DMS79 (cell line): ENCODE measurements around the gene SDCCAG8.

ENCODE experiments used
- DNase-seq: peaks from one replicate; lab custom pipeline; 2025; lab: John Stamatoyannopoulos, UW

The SDCCAG8 gene

DNA sequence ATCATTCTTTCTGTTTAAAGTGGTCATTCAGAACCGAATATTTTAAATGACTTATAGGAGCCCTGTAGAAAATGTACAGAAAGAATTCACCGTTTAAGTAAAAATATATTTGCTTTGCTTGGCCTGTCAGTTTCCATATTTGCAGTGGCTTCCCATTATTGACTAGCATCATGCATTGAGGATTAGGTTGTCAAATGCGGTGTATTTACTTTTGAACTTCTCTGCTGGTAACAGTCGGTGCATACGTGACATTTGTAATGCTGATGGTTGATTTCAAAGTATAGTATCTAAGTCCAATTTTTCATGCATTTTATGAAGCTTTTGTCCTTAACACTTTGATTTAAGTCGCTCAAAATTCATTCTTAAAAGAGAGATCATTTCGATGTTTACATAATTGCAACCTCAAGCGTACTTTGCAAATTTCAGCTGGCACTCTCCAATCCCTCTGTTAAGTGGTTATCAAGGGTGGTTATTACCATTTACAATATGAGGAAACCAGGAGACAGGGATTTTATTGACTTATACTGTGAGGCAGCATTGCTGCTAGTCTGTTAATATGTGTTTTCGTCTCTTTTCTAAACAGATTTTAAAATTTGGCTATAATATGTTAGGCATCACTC lies 201.6 kb downstream of the SDCCAG8 start:
- peak; percentile 8 for DNase-seq

DNA sequence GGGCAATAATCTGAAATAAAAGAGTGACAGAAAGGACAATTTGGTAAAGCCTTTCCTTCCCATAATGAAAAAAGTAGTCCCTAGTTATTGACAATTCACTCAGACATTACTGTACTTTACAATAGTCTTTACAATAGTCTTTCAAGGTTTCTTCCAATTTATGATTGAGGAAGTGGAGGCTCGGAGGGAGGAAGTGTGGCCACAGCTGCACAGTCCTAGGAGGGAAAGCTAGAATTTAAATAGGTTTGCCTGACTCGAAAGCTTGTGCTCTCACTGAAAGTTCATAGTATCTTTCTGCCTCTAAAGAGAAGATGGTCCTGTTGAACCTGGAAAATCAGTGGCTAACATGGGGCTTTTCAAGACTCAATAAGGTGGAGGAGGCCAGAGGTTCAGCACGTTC lies 203.2 kb downstream of the SDCCAG8 start:
- DNase-seq: no peak

DNA sequence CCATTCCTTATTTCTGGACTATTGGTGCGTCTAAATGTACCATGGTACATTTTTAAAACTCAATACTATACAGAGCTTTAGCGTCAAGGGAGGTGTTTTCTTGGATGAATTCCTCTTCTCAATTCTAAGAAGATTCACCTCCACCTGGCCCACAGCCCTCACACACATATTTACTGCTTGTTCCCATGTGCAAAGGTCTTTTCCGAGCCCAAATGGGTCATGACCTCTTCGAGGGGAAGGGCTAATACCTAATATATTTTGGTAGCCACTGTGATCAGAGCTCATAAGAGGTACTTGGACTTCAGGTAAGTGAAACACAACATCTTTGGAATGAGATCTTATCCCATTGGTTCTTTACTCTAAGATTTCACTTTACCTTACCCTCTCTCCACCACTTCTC lies 205.9 kb downstream of the SDCCAG8 start:
- DNase-seq: no peak

DNA sequence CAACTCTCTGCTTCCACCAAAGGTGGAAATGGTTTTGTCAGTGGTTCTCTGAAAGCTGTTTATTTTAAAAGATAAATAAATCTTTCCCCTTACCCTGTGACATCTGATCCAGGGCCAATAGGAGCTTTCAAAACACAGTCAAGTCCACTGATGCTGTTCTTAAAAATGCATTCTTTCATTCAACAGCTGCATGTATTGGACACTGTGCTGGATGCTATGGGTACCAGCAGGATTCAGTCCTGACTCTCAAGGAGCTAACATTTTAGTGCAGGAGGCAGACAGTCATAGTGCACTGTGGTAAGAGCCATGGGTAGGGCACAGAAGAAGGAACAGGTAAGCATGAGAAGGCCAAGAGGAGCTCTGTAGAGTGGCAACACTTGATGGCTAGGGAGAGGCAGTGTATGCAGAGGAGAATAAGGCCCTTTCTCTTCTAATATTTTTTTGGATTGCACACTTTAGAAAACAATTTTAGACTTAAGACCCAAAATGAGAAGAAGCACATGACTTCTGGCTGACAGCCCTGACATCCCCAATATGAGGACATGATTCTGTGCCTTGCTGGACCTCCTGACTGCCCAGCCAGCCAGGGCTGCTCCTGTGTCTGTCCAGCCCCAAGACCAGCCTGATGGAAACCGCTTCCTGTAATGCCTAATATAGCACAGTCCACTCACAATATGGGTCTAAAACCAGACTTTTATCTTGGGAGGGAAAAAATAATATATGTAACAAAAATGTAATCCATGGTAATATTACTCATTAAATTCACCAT lies 207.3 kb downstream of the SDCCAG8 start:
- DNase-seq: no peak

DNA sequence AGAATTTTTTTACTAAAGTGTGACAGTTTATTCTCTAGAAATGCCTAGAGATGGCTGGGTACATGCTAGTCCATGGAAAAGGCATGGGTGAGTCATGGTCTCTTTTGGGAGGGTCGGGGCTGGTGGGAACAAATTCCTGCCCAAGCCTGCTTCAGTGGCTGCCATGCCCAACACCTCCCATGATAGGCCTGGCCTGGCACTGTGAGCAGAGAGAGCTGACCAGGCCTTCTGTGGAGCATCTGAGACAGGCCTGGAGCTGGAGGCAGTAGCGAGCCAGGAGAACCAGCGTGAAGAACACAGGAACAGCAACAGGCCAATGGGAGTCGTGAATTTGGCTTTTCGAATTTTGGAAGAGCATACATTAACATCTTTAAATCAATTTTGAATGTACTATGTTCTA lies 209.2 kb downstream of the SDCCAG8 start:
- DNase-seq: no peak

DNA sequence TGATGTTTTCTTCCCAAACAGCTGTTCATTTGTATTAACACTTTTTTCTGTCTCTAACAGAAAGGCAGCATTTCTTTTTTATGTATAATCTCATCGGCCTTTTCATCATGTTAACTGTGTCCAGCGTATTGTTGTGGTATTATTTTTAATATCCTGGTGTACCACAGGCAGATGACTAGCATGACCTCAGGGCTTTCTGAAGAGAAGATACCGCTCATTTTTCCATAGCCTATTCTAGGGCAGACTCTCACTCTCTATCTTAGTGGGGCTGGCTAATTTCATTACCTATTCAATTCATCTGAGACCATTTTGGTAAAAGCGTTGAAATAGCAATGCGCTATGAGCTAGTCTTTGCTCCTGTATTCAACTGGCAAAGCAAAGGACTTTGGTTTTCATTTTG lies 209.9 kb downstream of the SDCCAG8 start:
- DNase-seq: no peak

DNA sequence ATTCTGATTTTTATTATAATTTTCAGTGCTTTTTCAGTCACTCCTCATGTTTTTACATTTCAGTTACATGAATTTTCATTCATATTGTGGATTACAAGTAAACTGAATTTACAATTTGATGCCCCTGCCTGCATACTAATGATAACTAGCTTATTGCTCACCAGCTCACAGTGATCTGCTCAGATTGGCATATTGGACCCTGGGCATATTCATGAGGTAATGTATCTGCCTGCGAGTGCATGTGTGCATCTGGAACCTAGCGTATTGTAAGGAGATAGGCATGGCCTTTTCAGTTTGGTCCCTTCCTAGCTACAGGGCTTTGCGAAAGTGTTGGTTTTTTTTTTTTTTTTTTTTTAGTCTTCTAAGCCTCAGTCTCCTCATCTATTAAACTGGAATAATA lies 213.7 kb downstream of the SDCCAG8 start:
- no peak for DNase-seq

DNA sequence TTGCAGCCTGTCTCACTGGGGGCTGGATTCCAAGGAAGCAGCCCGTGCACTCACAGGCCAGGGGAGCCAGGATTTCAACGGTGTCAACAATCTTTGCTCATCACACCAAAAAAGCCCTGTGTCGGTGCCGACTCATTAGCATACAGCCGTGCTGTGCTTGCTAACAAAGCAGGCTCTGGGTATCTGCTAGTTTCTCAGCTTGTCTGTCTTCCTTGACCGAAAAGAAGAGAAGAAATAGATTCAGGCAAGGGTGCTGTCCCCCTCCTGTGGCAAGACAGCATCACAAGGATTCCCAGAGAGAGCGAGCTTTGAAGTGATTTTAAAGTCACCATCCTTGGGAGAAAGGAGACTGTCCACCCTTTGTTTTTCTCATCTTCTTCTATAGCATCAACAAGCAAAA lies 214.7 kb downstream of the SDCCAG8 start:
- DNase-seq: no peak

DNA sequence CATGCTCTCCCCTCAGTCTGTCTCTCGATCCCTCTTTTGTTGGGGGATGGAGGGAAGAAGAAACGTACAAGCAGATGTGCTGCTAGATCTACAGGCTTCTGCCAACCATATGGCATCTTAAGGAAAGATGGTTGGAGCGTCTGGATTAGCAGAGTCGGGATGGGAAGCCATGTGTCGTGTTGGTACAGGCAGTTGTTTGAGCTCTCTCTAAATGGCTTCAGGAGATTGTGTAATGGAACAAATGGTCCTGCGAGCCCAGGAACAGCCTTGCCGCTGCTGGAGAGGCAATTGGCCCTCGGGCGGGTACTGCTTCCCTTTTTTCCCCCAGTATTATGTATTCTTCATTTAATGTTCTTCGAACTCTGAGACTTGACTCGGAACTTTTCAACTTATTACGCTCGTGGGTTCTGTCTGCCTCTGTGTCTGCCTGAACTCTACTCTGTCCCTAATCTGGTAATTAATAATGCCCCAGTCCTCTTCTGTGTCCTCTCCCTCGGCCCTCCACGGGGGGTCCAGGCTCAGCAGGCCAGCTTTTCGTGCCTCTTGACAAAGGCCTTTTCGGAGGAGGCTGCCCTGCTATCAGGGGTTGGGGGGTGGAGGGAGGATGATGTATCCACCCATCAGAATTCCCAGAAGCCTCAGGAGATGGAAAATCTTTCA lies 215.3 kb downstream of the SDCCAG8 start:
- no peak for DNase-seq

DNA sequence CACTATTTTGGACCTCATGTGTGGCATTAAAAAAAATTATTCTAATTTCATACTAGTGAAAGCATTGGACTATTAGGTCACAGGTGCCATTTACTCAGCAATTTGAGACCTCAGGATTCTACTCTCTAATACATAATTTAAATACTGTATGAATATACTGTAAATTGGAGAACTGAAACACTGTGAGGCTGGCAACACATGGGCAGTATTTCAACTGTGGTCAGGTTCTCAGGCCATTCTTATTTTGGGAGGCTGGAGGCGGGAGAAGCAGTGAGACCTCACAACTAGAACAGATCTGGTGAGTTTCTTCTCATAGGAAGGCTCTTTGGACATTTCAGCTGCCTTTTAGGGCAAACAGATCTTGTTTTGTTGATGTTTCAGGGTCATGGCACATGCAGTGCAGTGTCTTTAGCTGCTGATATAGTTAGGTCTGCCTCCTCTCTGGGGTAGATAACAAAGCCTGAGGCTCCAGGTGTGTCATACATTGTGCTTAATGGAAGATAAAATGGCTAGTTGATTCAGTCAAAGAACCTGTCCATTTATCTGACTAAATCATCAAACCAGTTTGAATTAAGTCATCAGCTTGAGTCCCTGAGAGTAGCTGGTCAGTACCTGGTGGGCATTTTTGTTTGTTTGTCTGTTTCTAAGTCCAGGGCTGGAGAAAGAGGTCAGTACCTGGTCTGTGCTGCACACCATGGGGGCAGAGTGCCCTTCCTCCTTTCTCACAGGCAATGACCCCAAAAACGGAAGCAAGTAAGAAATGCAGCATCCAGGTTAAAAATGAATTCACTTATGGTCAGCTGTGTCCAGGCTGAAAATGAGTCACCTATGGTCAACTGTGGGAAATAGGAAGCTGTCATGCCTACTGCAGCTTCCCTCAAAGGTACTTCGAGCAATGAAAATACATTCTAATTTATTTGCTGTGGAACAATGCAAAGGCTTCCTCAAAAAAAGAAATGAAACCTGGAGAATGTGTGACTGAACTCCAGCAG lies 216.2 kb downstream of the SDCCAG8 start:
- DNase-seq: no peak

DNA sequence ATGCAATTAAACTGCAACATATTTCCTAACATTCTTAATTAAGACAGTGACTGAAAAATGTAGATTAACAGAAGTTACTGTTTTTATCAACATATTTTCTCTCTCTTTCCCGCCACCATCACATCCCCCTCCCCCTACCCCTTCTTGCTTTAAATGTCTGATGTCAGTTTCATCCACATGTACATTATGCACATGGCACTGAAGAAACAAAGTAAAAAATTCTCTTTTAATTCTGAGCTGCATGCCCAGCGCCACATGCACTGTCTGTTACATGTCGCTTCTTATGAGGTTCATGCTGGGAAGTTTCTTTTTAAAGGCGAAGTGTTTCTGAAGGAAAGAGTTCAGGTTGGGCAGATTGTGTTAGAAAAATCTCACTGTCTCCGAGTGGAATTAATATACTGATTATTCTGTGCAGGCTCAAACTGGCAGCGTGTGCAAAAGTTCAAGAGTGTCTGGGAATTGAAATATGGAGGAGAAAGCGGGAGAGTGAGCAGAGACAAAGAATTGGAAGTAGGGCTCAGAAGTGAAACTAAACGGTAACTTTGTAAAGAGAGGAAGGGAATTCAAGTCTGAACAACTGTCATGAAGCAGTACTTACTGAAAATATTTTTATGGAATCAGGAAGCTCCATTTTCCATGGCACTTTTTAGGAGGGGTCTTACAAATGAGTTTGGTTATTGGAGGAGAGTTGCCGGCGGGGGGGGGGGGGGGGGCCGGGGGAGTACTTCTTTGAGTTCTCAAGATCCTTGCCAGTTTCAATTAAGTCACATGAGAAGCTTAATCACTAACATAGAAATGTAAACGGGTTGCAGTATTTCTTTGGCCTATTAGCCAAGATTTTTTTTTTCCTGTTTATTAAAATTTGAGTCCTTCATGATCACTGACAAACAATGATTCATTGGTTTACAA lies 217.6 kb downstream of the SDCCAG8 start:
- DNase-seq: no peak

DNA sequence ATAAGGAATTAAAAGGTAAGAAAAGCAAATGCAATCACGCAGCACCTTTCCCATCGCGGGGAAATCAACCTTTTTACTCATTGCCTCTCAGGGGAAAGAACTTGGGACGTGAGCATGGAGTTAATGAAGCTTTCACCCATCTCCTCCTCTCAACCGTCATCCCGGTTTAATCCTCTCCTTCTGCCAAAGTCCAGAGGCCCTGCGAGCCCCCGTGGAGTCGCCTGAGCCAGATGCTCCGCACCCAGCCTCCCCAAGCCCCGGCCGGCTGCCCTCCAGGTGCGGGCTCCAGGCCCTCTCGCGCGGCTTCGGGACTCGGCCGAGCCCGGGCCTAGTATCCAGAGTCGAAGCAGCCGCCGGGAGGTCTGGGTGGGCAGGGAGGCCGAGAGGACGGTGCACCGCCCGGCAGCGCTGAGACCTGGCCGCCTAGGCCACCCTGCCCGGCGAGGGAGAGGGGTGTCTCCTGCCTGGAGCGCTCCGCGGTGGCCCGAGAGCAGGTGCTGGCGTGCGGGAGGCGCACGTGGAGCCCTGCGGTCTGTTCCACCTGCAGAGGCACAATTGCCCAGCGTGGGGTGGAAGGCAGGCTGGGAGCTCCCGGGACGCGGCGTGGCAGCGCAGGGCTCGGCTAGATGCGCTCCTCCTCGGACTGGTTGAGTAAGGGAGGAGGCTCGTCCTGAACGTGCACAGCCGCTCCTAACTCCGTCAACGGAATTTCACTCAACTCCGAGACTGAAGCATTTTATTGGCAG lies 218.5 kb downstream of the SDCCAG8 start:
- no peak for DNase-seq

DNA sequence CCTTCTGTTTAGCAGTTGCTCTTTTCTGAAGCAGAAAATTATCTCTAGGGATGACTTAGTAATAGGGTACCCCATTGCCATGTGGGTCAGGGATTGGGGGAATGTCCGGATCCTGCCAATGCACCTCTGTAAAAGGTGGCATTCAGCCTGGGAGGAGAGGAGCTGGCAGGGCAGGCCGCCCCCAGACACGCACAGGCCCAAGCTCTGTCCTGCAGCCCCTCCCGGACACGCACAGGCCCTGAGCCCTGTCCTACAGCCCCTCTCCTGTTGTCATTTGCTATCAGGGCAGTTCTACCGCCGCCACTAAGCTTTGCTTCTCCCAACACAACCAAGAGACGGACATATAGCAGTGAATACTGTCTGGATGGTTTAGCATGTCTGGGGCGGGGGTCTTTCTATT lies 219.1 kb downstream of the SDCCAG8 start:
- no peak for DNase-seq

DNA sequence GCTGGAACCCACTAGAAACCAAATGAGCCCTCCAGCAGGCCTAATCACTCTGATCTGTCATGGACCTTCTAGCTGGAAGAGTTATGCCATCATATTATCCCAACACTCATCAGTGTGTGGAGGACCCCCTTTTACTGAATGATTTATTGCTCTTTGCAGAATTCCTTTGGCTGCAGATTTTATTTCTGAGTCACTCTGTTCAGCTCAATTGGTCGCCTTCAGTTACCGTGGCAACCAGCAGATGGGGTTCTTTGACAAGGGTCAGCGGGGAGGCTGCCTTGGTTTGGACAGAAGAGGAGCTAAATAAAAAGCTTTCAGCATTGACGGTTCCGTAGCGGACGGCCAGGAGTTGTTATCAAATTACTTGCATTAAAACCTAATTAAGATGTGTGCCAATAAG lies 220.1 kb downstream of the SDCCAG8 start:
- DNase-seq: no peak

DNA sequence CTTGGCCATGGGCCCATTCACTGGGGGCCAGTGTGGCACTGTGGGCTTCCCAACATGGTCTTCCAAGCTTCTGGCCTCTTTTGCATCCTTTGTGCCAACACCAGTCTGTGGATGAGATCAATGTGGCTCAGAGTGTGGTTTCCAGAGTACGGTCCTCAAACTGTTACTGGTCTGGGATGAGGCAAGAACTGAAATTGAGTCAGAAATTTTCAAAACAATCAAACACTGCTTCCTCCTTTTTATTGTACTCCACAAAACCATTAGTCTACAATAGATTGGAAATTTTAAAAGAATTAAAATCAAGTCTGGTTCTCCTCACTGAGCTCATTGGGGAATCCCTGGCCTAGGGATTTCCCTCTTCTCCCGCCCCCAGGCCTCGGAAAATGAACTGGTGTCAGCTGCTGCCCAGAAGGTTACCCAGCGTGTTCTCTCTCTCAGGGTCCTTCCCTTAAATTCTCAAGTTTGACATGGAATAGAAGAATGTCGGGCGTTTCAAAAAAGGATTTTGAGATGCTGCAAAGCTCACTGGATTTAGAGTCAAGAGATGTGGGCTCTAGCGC lies 222.0 kb downstream of the SDCCAG8 start:
- no peak for DNase-seq

DNA sequence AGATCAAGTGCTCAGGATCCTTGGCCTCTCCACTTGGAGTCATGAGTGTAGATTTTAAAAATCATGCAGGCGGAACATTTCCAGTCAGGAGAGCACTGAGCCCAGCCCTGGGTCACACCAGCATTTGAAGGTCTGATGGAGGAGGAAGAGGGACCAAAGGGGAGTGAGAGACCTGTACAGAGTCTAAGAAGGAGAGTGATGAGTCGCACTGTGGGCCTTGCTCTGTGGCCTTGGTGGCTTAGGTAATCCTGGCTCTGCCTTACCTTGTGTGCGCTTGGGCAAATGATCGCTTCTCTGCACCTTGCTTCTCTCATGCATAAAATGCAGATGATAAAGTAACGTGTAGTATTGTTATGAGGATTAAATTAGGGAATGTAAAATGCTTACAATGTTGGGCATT lies 225.3 kb downstream of the SDCCAG8 start:
- DNase-seq: no peak

DNA sequence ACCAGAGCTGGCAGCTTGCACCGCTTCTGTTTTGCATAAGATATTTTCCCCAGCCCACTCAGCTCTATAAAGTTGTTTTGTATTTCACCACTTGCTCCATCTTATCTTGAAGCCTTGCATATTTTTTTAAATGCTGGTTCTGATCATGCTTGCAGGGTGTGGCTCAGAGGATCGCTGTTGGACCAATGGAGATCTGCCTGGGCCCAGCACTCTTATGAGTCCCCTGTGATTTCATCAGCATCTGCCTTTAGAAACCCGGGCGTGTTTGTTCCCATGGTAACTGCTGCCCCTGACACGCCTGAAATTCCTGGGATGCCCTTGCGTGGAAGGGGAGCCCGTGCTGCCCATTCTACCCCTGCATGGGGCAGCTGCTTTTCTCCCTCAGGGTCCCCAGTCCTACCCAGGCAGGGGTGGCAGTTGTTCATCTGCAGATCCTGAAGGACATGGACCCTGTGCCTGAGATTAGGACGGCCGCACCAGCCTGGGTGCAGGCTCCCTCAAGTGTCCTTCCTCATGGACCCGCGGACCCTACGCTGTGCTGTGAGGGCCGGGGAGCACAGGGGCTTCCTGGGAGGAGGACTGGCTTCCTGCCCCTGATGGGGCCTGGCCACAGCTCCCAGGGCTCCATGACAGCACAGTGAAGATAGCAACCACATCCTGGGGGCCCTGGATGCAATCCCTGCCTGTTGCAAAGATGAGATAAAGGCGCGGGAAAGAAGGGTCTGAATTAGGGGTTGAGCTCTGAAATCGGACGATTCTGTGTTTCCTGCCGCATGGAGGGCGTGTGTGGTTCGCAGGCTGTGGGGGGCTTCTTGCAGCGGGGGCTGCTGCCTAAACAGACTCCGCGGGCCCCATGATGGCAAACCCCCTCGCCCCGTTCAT lies 226.5 kb downstream of the SDCCAG8 start:
- no peak for DNase-seq

DNA sequence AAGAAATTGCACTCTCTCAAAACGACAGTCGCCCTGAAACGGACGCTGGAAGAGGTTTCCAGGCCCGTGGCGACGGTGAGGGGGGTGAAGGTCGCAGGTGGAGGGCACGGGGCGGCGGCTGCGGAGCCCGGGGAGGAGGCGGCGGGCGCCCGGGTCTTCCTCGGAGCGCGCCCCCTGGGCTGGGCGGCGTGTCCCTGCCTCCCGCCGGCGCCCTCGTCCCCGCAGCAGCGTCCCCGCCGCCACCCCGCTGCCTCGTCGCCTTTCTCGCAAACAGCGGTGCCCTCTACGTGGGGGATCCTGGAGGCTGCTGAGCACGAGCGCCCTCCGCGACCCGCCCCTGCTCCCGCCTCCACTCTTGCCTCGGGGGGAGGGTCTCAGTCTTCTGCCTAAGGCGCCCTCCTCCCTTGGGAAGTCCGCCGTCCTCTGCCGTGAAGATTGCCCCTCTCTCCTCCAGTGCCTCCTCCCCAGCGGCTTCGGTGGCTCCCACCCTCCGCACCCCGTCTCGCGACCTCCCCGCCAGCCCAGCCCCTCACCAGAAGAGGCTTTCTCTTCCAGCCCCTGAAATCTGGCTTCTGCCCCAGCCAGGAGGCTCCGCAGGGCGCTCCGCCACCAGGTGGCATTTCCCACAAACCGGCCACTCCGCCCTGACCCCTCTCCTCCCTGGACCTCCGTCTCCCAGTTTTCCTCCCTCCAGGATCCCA lies 227.4 kb downstream of the SDCCAG8 start:
- DNase-seq: no peak
